Measurements from ENCODE around the gene AFP.

Gene AFP

DNA sequence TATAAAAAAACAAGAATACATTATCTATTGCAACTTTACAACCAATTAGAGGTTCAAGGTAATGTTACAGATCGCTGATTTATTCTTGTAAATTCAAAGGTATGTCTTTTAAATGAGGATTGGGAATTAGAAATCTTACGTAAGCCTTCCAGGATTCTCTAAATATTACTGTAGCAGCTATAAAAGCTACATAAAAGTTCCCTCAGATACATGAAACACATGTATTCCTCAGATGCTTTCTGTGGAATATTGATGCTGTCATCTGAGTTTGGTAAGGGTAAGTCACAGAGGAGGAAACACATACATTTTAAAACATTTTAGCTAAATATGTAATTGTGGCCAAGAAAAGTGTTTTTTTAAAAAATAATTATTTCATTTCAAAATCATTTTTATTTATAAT, 3.4 kb downstream of the AFP start:
- no peak for DNase-seq

DNA sequence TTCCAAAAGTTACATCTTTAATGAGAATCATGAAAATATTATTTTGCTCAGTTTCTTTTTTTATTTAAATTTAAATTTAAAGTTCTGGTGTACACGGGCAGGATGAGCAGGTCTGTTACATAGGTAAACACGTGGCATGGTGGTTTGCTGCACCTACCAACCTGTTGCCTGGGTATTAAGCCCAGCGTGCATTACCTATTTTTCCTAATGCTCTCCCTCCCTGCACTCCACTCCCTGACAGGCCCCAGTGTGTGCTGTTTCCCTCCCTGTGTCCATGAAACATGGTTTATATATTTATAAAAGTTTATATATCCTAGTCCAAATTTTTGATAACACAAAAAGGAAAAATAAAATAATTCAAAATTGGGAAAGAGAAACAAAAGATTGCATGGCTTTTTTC, 4.0 kb downstream of the AFP start:
- no peak for DNase-seq

- no peak for DNase-seq
These were observed 4.6 kb downstream of the AFP start for GRCh38 chr4:73440653-73441052.

DNA sequence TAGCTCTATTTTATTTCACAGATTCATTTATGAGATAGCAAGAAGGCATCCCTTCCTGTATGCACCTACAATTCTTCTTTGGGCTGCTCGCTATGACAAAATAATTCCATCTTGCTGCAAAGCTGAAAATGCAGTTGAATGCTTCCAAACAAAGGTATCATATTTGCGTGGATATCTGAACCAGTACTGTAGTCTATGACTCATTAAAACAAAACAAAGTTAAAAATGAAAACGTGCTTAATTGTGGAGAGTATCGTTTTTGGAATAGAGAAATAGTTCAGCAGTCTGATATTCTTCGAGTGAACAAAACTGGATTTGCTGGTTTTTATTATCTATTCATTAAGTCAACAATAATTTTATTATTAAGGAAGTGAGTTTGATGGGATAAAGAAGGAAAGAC, 6.3 kb downstream of the AFP start:
- DNase-seq = no peak

DNA sequence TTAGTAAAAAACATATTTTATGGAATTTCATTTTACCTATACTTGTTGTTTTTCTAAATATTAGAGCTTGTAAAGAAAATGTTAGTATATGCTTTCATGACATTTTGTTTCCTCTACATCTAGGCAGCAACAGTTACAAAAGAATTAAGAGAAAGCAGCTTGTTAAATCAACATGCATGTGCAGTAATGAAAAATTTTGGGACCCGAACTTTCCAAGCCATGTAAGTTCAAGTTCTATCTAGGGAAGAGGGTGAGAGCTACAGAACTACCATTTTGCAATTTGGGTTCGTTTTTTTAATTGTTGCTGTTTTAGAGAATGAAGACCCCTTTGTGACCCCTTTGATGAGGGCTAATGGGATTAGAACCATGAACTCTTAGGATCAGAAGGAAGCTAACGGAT, 7.2 kb downstream of the AFP start:
- no peak for DNase-seq

- DNase-seq = no peak
These were observed 9.6 kb downstream of the AFP start for GRCh38 chr4:73445383-73446335.

DNA sequence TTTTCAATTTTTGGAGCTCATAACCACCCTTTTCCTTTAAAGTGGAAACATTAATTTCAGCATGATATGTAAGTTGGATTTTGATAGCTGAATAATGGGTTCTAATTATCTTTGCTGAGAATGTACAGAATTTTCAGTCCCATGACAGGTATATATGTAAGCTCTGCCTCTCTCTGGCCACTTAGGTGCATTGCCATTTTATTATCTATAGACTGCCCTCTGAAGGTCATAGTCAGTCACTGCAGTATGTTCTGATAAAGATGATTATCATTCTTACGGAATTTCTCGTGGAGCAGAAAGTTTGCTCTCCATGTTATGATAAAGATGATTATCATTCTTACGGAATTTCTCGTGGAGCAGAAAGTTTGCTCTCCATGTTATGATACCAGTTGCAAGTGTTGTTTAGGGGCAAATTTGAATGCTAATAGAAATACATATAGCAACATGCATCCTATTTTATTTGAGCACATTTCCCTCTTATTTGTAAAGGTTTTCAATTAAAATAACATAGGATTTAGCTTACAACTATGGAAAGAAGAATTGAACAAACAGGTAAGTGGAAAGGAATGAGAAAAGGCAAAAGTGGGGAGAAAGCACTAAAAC, 10.4 kb downstream of the AFP start:
- DNase-seq = no peak

- no peak for DNase-seq
These were observed 11.7 kb downstream of the AFP start for GRCh38 chr4:73447671-73448070.

- DNase-seq = no peak
These were observed 12.6 kb downstream of the AFP start for GRCh38 chr4:73448448-73449203.

DNA sequence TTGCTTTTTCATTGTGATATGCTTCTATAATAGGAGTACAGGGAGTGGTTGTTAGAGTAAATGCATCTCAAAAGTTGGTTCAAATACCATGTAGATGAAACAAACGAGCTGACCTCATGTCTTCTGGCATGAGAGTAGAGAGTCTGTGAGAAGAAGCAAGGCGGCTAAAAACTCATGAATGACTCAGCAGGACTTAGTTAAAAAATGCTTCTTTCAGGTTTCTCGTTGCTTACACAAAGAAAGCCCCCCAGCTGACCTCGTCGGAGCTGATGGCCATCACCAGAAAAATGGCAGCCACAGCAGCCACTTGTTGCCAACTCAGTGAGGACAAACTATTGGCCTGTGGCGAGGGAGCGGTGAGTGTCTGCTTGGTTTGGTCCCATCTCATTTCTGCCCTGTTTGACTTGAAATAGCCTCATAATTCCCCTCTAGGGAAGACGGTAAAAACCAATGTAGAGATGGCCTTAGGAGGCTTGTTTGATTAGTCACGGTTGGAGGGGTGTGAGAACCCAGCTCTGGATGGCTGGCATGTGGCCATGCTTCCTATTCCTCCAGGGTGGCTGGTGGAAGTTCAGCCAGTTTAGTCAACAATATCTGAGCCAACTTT, 14.5 kb downstream of the AFP start:
- no peak for DNase-seq

DNA sequence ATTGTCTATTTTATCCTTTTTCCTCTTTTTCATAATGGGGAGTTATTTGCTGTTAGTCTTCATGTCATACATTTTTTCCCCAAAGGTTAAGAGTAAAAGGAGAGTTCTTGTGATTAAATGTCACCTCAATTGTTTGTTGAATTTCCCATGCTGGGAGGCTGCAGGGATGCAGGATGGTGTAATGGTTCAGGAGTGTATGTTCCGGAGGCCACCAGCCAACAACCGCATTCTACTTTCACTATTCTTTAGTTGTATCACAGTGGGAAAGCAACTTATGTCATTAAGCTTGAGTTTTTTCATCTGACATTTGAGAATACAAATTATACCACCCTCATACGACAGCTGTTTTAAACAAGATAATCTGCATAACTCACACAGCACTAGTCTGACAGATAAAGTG, 15.4 kb downstream of the AFP start:
- DNase-seq = no peak

- no peak for DNase-seq
These were observed 16.1 kb downstream of the AFP start for GRCh38 chr4:73451981-73452747.

DNA sequence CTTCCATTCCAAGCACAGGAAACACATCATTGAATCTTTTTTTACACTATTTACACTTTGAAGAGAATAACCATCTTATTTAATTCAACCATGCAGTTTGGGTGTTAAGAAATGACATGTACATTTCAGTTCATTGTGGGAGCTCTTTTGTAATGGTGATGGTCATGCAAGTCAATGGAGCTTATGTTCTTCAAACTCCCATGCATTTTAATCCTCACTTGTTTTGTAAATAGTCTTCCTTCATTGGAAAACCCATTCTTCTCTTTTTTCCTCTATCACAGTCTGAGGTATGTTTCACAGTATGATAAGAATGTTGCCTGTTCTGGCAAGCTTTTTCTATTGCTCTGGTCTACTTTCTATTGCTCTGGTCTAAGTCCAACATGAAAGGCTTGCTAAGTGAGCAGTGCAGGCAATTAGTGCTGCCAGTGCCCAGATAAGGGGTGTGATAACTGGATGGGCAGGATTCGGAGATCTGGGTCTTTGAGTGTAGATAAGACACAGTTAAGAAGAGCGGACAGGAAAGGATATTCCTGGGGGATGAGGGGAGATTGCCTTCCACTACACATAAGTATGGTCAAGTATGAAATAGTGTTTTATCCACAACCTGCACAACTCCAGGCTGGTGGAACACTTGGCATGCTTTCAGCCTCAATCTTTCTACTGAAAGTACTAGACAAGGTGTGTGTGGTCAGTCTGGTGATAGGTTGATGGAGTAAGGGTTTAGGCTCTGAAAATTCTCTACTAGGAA, 17.1 kb downstream of the AFP start:
- DNase-seq = no peak

GRCh38 chr4:73453701-73454005, 17.6 kb downstream of the AFP start:
- DNase-seq = no peak

DNA sequence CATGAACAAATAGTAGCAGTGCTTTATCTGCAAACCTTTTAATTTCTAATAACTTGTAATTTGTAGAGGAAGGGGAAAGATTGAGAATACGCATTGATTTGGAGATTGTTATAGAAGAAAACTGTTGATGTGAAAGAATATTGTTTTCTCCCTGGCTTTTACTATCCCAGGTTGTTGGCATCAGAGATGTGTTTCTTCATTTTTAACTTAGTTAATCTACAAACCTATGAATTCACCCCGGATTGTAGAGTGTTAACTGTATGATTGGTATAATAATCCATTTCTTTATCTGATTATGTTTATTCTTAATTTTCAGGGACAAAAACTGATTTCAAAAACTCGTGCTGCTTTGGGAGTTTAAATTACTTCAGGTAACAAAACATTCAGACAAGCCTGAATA, 18.9 kb downstream of the AFP start:
- no peak for DNase-seq

DNA sequence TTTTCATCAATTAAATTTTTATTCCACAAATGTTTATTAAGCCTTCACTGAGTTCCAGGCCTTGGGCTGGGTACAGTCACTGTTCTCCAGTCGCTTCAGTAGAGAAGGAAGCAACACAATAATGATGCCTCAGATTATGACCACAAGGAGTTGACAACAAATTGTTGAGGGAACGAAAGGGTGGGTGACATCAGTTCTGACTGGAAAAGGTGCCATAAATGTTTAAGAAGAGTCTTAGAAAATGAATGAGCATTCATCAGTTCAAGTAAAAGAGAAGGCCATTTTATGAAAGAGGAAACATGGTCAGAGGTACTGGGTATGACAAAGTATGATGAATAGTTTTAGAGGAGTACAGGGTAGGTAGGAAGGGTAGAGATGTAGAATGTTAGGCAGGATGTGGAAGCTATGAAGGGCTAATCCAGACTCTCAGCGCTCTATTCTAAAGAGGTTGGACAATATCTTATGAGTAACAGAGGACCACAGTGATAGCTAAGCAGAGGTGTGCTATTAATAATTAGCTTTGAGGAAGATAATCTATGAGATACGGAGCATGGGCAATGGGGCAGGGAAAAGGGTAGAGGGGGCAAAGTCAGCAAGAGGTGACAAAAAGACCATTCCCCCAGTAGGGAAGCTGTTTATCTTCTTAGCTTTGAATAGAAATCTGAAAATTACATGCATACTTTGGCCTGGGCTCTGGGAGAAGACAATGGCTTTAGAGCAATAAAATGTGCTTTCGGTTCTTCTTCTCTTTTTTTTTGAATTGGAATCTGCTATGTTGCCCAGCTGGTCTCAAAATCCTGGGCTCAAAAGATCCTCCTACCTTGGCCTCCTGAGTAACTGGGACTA, 20.4 kb downstream of the AFP start:
- no peak for DNase-seq

- no peak for DNase-seq
These were observed 22.4 kb downstream of the AFP start for GRCh38 chr4:73458184-73459047.

- DNase-seq = no peak
These were observed 23.0 kb downstream of the AFP start for GRCh38 chr4:73459048-73459421.

DNA sequence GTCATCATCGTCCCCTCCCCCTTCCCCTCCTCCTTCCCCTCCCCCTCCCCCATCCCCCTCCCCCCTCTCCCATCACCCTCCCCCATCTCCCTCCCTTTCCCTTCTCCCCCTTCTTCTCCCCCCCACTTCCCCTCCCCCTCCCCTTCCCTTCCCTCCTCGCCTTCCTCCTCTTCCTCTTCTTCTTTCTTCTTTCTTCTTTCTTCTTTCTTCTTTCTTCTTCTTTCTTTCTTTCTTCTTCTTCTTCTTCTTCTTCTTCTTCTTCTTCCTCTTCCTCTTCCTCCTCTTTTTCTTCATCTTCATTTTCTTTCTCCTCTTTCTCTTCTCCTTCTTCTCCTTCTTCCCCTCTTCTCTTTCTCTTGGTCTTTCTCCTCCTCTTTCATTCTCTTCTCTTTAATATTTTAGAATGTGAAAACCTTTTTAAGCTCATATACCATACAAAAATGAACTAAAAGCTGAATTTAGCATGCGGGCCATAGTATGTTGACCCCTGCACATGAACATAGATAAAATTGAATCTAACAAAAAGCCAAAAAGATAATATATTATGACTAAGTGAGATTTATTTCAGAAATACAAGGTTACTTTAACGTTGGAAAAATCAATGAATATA, 25.0 kb downstream of the AFP start:
- no peak for DNase-seq

- DNase-seq = no peak
These were observed 32.1 kb downstream of the AFP start for GRCh38 chr4:73468170-73468569.

All from NCI-H2227 treated with DMSO at 0.1 percent for 48 hours (cell line).